IgD-negative memory B cell (primary cell): ENCODE data around the gene ITCH. TPM values are rescaled to one million over a fixed set of nuclear protein-coding genes. Genes with fewer than 3 reads are reported as not detected.
"Not testable (repeated sequence)": the region's sequence is repeated elsewhere in the genome, so short reads cannot be mapped to it uniquely, and the experiment has no call there.

Source experiments
- H3K27ac Mint-ChIP-seq, 3 donors: one replicate each; pipeline ENCODE4 v1.8.0; 2020 to 2022; ENCODE audit warnings: mild to moderate bottlenecking in 3 of 3, mixed read lengths in 3 of 3, moderate library complexity in 1 of 3
- H3K27me3 Mint-ChIP-seq: one replicate; pipeline ENCODE4 v1.8.0; 2021; ENCODE audit warnings: mixed read lengths
- H3K36me3 Mint-ChIP-seq: one replicate; pipeline ENCODE4 v1.8.0; 2020; ENCODE audit warnings: mild to moderate bottlenecking, mixed read lengths
- H3K4me1 Mint-ChIP-seq, 3 donors: one replicate each; pipeline ENCODE4 v1.8.0; 2020 to 2022; ENCODE audit warnings: mixed read lengths in 3 of 3, mild to moderate bottlenecking in 1 of 3
- H3K4me3 Mint-ChIP-seq, 4 donors: one replicate each; pipeline ENCODE4 v1.8.0; 2020 to 2022; ENCODE audit warnings: mild to moderate bottlenecking in 4 of 4, mixed read lengths in 4 of 4, moderate library complexity in 3 of 4
- H3K9me3 Mint-ChIP-seq, 3 donors: one replicate each; pipeline ENCODE4 v1.8.0; 2020 to 2021; ENCODE audit warnings: mixed read lengths in 3 of 3, mild to moderate bottlenecking in 1 of 3
- polyA plus RNA-seq: library from polyadenylated mRNA; unstranded; fragments of 300-500 nt; fragmentation: Illumina TruSeq; gene quantifications from one replicate; pipeline ENCODE4 v1.2.3, GENCODE V29; 2021

Gene ITCH
- polyA plus RNA-seq, 1 donor from 2014 or later, result 33.7 TPM

GRCh38 chr20:34382877-34383455 lies 19.9 kb downstream of the ITCH start:
- H3K9me3 Mint-ChIP-seq, H3K27me3 Mint-ChIP-seq, H3K27ac Mint-ChIP-seq, H3K36me3 Mint-ChIP-seq, H3K4me3 Mint-ChIP-seq: not testable (repeated sequence)
- H3K4me1 Mint-ChIP-seq, result peaks cover 18 to 23% (median 23%) of the 10 kb centered on the region in 3 donors

GRCh38 chr20:34385464-34385863 lies 22.4 kb downstream of the ITCH start:
- Mint-ChIP-seq H3K27ac (peak overlapping the region in 1 of 3 donors; percentile 71), H3K27me3 (no peaks in the 10 kb centered on the region), H3K9me3 (no peaks in the 10 kb centered on the region), H3K4me3 (peak overlapping the region in 1 of 4 donors; percentile 29), H3K36me3 (peaks cover 12% of the 10 kb centered on the region), H3K4me1 (peaks cover 30 to 41% (median 32%) of the 10 kb centered on the region in 3 donors)

DNA sequence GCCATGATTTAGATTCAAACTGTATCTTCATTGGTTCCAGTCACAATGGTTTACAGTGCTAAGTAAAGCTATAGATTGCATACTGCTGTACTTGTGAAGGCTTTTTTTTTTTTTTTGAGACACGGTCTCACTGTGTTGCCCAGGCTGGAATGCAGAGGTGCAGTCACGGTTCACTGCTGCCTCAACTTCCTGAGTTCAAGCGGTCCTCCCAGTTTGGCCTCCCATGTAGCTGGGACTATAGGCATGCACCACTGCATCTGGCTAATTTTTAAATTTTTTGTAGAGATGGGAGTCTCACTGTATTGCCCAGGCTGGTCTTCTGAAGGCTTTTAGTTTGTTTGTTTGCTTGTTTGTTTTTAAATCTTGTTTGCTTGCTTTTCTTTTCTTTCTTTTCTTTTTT lies 24.9 kb downstream of the ITCH start:
- H3K4me1 Mint-ChIP-seq, result peaks cover 38 to 44% (median 43%) of the 10 kb centered on the region in 3 donors
- no peaks in the 10 kb centered on the region for H3K27me3 Mint-ChIP-seq
- H3K27ac Mint-ChIP-seq, result peak overlapping the region; percentile 49 to 57 (median 56)
- H3K4me3 Mint-ChIP-seq, result peak overlapping the region in 2 of 4 donors; percentile 14 to 77
- no peaks in the 10 kb centered on the region for H3K9me3 Mint-ChIP-seq
- peaks cover 9% of the 10 kb centered on the region for H3K36me3 Mint-ChIP-seq

DNA sequence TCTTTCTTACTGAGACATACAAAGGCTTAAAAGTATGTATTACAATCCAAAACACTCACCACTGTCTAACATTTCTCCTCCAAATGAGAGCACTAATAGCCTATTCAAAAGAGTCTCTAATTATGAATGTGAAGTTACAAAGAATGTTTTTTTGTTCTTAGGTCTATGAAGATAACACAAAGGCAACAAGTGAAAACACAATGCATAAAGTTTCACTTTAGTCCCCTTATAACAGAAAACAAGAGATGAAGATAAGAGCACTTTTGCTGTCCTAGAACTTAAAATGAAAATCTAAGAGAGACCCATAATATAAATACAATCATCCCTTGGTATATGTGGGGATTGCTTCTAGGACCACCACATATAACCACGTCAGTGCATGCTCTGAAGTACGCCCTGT lies 25.6 kb downstream of the ITCH start:
- Mint-ChIP-seq H3K4me1 (peaks cover 40 to 47% (median 44%) of the 10 kb centered on the region in 3 donors), H3K27ac (peak overlapping the region; percentile 49 to 57 (median 56)), H3K36me3 (peaks cover 9% of the 10 kb centered on the region), H3K27me3 (no peaks in the 10 kb centered on the region), H3K4me3 (peak overlapping the region in 2 of 4 donors; percentile 14 to 77), H3K9me3 (no peaks in the 10 kb centered on the region)

DNA sequence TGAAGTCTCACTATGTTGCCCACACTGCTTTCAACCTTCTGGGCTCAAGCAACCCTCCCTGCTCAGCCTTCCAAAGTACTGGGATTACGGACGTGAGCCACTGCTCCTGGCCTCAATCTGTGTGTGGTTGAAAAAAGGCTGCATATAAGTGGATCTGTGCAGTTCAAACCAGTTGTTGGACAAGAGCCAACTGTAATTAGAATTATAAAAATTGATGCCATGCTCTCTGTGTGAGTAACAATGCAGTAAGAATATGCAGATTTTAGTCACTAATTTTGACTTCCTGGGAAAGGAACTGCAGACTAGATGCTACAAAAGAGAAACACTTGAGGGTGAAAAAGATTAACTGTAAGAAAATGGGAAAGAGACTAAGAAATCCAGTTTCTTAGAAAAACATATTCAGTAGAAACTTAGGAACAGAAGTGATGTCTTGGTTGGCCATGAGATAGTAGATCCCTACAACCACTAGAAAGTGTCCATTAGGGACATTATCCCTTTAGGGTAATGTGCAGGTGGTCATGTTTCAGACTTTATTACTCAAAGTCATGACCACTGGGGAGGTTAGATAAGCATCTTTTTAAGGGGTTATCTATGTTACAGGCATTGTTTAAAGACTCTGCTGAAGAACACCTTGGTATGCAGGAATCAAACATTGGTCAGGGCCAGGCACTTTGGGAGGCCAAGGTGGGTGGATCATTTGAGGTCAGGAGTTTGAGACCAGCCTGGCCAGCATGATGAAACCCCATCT lies 26.3 kb downstream of the ITCH start:
- Mint-ChIP-seq H3K27ac (peak overlapping the region in 1 of 3 donors; percentile 81), H3K27me3 (no peaks in the 10 kb centered on the region), H3K36me3 (peaks cover 9% of the 10 kb centered on the region), H3K4me3 (no peak overlapping the region), H3K4me1 (peaks cover 40 to 47% (median 44%) of the 10 kb centered on the region in 3 donors), H3K9me3 (no peaks in the 10 kb centered on the region)

DNA sequence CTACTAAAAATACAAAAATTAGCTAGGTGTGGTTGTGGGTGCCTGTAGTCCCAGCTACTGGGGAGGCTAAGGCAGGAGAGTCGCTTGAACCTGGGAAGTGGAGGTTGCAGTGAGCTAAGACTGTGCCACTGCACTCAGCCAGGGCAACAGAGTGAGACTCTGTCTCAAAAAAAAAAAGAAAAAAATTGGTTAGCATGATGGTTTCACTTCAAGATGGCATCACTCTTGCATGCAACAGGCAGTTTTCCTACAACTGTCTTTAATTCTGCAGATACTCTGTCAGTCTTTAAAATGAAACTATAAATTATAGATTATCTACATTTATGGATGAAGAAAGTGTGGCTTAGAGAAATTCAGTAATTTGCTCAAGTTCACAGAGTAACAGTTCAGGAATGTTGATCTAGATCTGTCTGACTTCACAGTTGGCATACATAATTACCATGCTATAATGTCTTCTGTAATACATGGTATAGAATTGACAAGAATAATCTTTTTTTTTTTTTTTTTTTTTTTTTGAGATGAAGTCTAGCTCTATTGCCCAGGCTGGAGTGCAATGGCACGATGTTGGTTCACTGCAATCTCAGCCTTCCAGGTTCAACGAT lies 27.0 kb downstream of the ITCH start:
- no peaks in the 10 kb centered on the region for H3K9me3 Mint-ChIP-seq
- no peaks in the 10 kb centered on the region for H3K27me3 Mint-ChIP-seq
- peaks cover 9% of the 10 kb centered on the region for H3K36me3 Mint-ChIP-seq
- peaks cover 42 to 48% (median 44%) of the 10 kb centered on the region in 3 donors for H3K4me1 Mint-ChIP-seq
- peak overlapping the region in 1 of 3 donors; percentile 81 for H3K27ac Mint-ChIP-seq
- H3K4me3 Mint-ChIP-seq, result no peak overlapping the region

GRCh38 chr20:34396408-34396807 lies 33.3 kb downstream of the ITCH start:
- Mint-ChIP-seq H3K4me1 (peaks cover 17 to 25% (median 19%) of the 10 kb centered on the region in 3 donors), H3K27me3 (no peaks in the 10 kb centered on the region), H3K36me3 (no peaks in the 10 kb centered on the region), H3K27ac (no peak overlapping the region), H3K4me3 (no peak overlapping the region), H3K9me3 (no peaks in the 10 kb centered on the region)

DNA sequence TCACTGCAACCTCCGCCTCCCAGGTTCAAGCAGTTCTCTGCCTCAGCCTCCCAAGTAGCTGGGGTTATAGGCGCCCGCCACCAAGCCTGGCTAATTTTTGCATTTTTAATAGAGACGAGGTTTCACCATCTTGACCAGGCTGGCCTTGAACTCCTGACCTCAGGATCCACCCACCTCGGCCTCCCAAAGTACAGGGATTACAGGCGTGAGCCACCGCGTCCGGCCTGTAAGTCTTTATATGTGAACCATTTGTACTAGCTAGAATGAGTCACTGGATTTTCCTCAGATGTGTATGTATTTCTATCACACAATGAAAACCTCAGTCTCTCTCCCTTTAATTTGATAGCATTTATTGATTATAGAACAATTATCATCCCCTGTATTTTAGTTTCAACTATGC lies 34.0 kb downstream of the ITCH start:
- H3K27me3 Mint-ChIP-seq, result no peaks in the 10 kb centered on the region
- H3K36me3 Mint-ChIP-seq, result no peaks in the 10 kb centered on the region
- no peaks in the 10 kb centered on the region for H3K9me3 Mint-ChIP-seq
- peaks cover 17 to 26% (median 21%) of the 10 kb centered on the region in 3 donors for H3K4me1 Mint-ChIP-seq
- no peak overlapping the region for H3K4me3 Mint-ChIP-seq
- no peak overlapping the region for H3K27ac Mint-ChIP-seq

DNA sequence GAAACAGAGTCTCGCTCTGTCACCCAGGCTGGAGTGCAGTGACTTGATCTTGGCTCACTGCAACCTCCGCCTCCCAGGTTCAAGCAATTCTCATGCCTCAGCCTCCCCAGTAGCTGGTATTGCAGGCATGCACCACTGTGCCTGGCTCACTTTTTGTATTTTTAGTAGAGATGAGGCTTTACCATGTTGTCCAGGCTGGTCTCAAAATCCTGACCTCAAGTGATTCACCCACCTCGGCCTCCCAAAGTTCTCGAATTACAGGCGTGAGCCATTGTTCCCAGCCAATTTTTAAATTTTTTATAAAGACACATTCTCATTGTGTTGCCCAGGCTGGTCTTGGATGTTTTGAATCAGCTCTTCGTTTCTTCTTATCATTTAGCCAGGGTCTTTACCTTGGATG lies 37.7 kb downstream of the ITCH start:
- H3K36me3 Mint-ChIP-seq, H3K4me3 Mint-ChIP-seq, H3K9me3 Mint-ChIP-seq, H3K27ac Mint-ChIP-seq, H3K27me3 Mint-ChIP-seq: not testable (repeated sequence)
- H3K4me1 Mint-ChIP-seq, result peaks cover 32 to 41% (median 35%) of the 10 kb centered on the region in 3 donors

GRCh38 chr20:34401741-34402455 lies 38.8 kb downstream of the ITCH start:
- H3K4me3 Mint-ChIP-seq, result peak overlapping the region in 1 of 4 donors; percentile 45
- H3K36me3 Mint-ChIP-seq, result no peaks in the 10 kb centered on the region
- peak overlapping the region; percentile 8 to 84 (median 27) for H3K27ac Mint-ChIP-seq
- H3K27me3 Mint-ChIP-seq, result no peaks in the 10 kb centered on the region
- H3K4me1 Mint-ChIP-seq, result peaks cover 32 to 43% (median 34%) of the 10 kb centered on the region in 3 donors
- H3K9me3 Mint-ChIP-seq, result no peaks in the 10 kb centered on the region

- no peaks in the 10 kb centered on the region for H3K27me3 Mint-ChIP-seq
- peak overlapping the region; percentile 27 to 60 (median 31) for H3K27ac Mint-ChIP-seq
- no peaks in the 10 kb centered on the region for H3K36me3 Mint-ChIP-seq
- peaks cover 32 to 42% (median 35%) of the 10 kb centered on the region in 3 donors for H3K4me1 Mint-ChIP-seq
- peak overlapping the region in 1 of 4 donors; percentile 45 for H3K4me3 Mint-ChIP-seq
- H3K9me3 Mint-ChIP-seq, result no peaks in the 10 kb centered on the region
These were observed 39.4 kb downstream of the ITCH start for GRCh38 chr20:34402461-34402860.

- Mint-ChIP-seq H3K27me3 (no peaks in the 10 kb centered on the region), H3K27ac (peak overlapping the region; percentile 31 to 88 (median 72)), H3K4me3 (peak overlapping the region in 3 of 4 donors; percentile 3 to 79 (median 5)), H3K36me3 (no peaks in the 10 kb centered on the region), H3K9me3 (no peaks in the 10 kb centered on the region), H3K4me1 (peaks cover 33 to 45% (median 38%) of the 10 kb centered on the region in 3 donors)
These were observed 40.2 kb downstream of the ITCH start for GRCh38 chr20:34403063-34403827.

- no peaks in the 10 kb centered on the region for H3K27me3 Mint-ChIP-seq
- H3K9me3 Mint-ChIP-seq, result no peaks in the 10 kb centered on the region
- H3K27ac Mint-ChIP-seq, result peak overlapping the region; percentile 31 to 88 (median 72)
- H3K4me3 Mint-ChIP-seq, result peak overlapping the region in 3 of 4 donors; percentile 3 to 79 (median 5)
- peaks cover 2% of the 10 kb centered on the region for H3K36me3 Mint-ChIP-seq
- peaks cover 40 to 44% (median 40%) of the 10 kb centered on the region in 3 donors for H3K4me1 Mint-ChIP-seq
These were observed 40.8 kb downstream of the ITCH start for GRCh38 chr20:34403908-34404307.

DNA sequence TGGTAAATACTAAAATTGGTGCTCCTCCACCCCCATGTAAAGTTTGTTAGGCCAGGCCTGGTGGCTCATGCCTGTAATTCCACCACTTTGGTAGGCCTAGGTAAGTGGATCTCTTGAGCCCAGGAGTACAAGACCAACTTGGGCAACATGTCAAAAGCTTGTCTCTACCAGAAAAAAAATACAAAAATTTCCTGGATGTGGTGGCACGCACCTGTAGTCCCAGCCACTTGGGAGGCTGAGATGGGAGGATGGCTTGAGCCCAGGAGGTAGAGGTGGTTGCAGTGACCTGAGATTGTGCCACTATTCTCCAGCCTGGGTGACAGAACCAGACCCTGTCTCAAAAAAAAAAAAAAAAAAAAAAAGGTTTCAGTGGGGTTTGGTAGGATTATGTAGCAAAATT lies 41.7 kb downstream of the ITCH start:
- H3K4me3 Mint-ChIP-seq, result peak overlapping the region; percentile 17 to 87 (median 53)
- H3K36me3 Mint-ChIP-seq, result peaks cover 5% of the 10 kb centered on the region
- H3K4me1 Mint-ChIP-seq, result peaks cover 40 to 44% (median 41%) of the 10 kb centered on the region in 3 donors
- H3K27me3 Mint-ChIP-seq, result no peaks in the 10 kb centered on the region
- peak overlapping the region; percentile 7 to 83 (median 31) for H3K27ac Mint-ChIP-seq
- no peaks in the 10 kb centered on the region for H3K9me3 Mint-ChIP-seq
